ENCODE data around the gene SGMS2.
"Not testable (repeated sequence)": the region's sequence is repeated elsewhere in the genome, so short reads cannot be mapped to it uniquely, and the experiment has no call there.

The SGMS2 gene

DNA sequence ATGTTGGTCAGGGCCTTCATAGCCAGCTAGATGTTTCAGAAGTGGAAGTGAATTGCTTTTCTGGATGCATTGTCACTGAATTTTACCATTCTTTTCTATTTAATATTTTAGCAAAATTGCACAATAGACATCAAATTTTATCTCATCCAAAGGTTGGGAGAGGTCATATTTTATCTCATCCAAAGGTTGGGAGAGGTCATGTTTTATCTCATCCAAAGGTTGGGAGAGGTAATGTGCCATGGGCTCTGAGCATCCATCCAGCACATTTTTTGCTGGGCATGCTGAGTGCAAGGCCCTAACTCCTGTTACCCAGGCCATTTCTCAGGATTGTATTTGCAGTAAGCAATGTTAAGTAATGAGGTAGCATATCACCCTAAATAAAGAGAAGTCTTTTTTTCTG lies 91.9 kb downstream of the SGMS2 start:
- no peak for DNase-seq

DNA sequence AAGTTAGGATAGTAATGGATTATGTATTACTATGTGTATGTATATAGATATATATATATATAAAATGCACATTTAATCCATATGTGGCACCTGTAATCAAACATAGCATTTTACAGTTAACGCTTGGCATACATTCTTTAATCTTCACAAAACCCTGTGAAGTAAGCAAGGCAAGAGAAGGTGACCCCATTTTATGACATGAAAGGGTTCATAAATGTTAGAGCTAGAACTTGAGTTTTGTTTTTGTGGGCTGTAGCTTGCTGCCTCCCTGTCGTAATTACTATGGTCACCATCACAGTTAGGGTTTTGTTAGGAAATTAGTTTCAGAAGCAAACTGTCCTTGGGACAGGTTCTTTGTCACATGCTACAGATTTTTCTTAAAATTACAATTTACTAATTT lies 92.8 kb downstream of the SGMS2 start:
- DNase-seq = no peak

DNA sequence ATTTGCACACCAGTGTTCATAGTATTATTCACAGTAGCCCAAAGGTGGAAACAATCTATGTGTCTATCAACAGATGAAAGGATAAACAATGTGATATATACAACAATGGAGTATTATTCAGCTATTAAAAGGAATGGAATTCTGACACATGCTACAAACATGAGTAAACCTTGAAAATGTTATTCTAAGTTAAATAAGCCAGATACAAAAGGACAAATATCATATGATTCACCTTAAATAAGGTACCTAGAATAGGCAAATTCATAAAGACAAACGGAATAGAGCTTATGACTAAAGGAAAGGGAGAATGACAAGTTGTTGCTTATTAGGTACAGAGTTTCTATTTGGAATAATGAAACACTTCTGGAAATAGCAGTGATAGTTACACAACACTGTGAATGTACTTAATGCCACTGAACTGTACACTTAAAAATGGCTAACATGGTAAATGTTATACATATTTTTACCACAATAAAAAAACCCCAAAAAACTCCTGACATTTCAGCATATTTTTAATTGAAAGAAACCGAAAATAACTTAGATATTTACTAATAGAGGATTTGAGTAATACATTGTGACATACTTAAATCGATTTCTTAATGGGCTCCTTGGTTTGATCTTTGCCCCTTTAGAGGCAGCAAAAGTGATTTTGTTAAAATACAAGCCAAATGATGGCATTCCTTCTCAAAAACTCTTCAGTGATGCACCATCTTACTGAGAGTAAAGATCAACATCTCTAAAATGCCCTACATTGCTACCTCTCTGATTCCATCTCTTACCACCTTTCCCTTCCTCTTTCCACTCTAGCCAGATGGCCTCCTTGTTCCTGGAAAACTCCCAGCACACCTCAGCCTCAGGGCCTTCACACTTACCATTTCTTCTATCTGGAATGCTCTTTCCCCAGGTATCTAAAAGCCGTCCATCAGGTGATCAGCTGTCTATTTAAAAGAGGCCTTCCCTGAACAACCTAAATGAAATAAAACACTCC lies 98.0 kb downstream of the SGMS2 start:
- no peak for DNase-seq

GRCh38 chr4:107925713-107926112 lies 101.0 kb downstream of the SGMS2 start:
- not testable (repeated sequence) for DNase-seq

- DNase-seq = not testable (repeated sequence)
Measured at GRCh38 chr4:107926875-107927274, 102.1 kb downstream of the SGMS2 start.

GRCh38 chr4:107930821-107931774 lies 106.4 kb downstream of the SGMS2 start, which contains the start of gene CYP2U1:
CYP2U1 (plus strand) TSS chr4:107931549; CDS start chr4:107931644, 95 bp downstream.
- peak; percentile 72 for DNase-seq

DNA sequence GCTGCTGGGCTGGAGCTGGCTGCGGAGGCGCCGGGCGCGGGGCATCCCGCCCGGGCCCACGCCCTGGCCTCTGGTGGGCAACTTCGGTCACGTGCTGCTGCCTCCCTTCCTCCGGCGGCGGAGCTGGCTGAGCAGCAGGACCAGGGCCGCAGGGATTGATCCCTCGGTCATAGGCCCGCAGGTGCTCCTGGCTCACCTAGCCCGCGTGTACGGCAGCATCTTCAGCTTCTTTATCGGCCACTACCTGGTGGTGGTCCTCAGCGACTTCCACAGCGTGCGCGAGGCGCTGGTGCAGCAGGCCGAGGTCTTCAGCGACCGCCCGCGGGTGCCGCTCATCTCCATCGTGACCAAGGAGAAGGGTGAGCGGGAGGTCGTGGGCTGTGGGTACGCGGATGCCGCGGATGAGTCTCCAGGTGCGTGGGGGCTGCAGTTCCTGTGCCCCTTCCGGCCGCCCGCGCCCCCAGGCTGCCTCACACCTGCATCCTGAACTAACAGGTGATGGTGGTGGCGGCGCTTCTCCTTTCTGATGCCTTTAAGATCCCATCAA lies 107.1 kb downstream of the SGMS2 start:
- peak; percentile 29 for DNase-seq

DNA sequence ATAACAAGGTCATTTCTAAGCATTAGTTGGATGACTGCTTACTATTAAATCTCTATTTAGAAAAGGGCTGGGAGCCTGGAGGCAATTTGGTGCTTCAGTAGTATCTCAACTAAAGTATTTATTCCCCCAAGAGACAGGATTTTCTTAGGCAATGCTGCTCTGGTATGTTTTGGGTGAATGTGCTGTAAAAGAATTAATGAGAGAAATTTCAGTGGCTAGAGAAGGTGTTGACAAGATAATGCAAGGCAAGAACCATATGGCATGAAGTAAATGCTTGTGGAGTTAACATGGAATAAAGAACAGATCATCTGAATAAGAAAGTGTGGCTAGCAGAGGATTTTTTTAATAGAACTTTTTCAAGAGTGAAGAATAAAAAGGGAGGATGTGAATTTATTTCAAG lies 110.5 kb downstream of the SGMS2 start:
- no peak for DNase-seq

DNA sequence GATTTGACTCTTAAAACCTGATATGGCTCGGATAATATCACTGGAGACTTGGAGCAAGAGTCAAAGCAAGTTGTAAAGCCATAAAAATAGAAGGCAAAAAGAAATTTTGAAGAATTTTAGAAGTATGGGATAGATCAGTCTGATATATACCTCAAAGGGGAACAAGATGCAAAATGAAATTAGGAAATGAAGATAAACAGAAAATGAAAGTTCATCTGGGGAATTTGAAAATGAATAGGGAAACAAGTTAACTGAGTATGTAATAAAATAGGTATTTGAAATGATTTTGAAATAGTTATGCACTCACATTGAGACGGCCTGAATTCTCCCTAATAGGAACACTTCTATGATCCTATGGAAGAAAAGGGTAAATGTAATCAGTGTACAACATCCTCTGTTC lies 112.3 kb downstream of the SGMS2 start:
- DNase-seq = no peak

GRCh38 chr4:107939307-107939706 lies 114.6 kb downstream of the SGMS2 start:
- no peak for DNase-seq

DNA sequence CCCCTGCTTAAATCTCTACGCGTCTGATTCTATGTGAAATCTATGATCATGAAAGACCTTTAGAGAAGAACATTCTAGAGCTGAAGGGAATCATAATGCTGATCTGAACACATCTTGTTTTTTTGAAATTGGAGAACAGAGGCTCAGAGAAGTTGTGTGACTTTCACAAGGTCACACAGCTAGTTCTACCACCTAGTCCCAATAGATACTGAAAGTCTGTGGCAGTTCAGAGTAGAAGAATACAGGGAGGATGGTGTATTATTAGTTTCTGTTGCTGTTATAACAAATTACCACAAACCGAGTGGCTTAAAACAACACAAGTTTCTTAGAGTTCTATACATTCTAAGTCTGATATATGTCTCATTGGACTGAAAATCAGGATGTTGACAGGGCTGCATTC lies 121.1 kb downstream of the SGMS2 start:
- DNase-seq = no peak

GRCh38 chr4:107950746-107951540 lies 126.2 kb downstream of the SGMS2 start:
- DNase-seq = no peak

GRCh38 chr4:107951551-107951950 lies 126.8 kb downstream of the SGMS2 start:
- DNase-seq = no peak

DNA sequence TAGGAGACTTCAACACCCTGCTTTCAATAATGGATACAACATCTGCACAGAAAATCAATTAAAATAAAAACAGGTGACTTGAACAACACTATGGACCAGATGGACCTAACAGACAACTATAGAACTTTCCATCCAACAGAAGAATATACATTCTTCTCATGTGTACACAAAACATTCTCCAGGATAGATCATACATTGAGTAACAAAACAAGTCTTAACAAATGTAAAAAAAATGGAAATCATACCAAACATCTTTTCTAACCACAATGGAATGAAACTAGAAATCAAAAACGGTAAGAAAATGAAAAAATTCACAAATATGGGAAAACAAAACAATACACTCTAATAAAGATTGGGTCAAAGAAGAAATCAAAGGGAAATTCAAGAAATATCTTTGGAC lies 131.3 kb downstream of the SGMS2 start:
- no peak for DNase-seq
